NCI-H1694 treated with DMSO at 0.1 percent for 48 hours (cell line): ENCODE data around the gene CENPU.

ENCODE experiments used
- DNase-seq: peaks from one replicate; lab custom pipeline; 2025; lab: John Stamatoyannopoulos, UW

CENPU gene

GRCh38 chr4:184712322-184712721, 21.6 kb downstream of the CENPU start:
- no peak for DNase-seq

GRCh38 chr4:184706453-184706852, 27.4 kb downstream of the CENPU start:
- DNase-seq, result no peak

GRCh38 chr4:184705692-184706091, 28.2 kb downstream of the CENPU start:
- no peak for DNase-seq

GRCh38 chr4:184702114-184702513, 31.8 kb downstream of the CENPU start:
- DNase-seq, result no peak

GRCh38 chr4:184699941-184700340, 34.0 kb downstream of the CENPU start:
- no peak for DNase-seq

- no peak for DNase-seq
Measured at GRCh38 chr4:184697956-184698355, 35.9 kb downstream of the CENPU start.

- no peak for DNase-seq
Measured at GRCh38 chr4:184695178-184695896, 38.6 kb downstream of the CENPU start.

- DNase-seq, result no peak
Measured at GRCh38 chr4:184694412-184694956, 39.4 kb downstream of the CENPU start.

- no peak for DNase-seq
Measured at GRCh38 chr4:184693056-184693455, 40.8 kb downstream of the CENPU start.

- no peak for DNase-seq
Measured at GRCh38 chr4:184689681-184690080, 44.2 kb downstream of the CENPU start.

GRCh38 chr4:184688447-184688846, 45.4 kb downstream of the CENPU start:
- no peak for DNase-seq

- no peak for DNase-seq
Measured at GRCh38 chr4:184688005-184688404, 45.9 kb downstream of the CENPU start.

- no peak for DNase-seq
Measured at GRCh38 chr4:184684491-184685189, 49.3 kb downstream of the CENPU start.

GRCh38 chr4:184681916-184682315, 52.0 kb downstream of the CENPU start:
- no peak for DNase-seq

GRCh38 chr4:184680698-184681097, 53.2 kb downstream of the CENPU start:
- DNase-seq, result no peak

- no peak for DNase-seq
Measured at GRCh38 chr4:184675821-184676492, 57.9 kb downstream of the CENPU start.

- no peak for DNase-seq
Measured at GRCh38 chr4:184675018-184675417, 58.9 kb downstream of the CENPU start.

- DNase-seq, result no peak
Measured at GRCh38 chr4:184674011-184674410, 59.9 kb downstream of the CENPU start.

- DNase-seq, result no peak
Measured at GRCh38 chr4:184672741-184673140, 61.2 kb downstream of the CENPU start.

- DNase-seq, result no peak
Measured at GRCh38 chr4:184671101-184671500, 62.8 kb downstream of the CENPU start.

- no peak for DNase-seq
Measured at GRCh38 chr4:184669251-184669650, 64.6 kb downstream of the CENPU start.

- no peak for DNase-seq
Measured at GRCh38 chr4:184668511-184669114, 65.3 kb downstream of the CENPU start.
